CD4-positive, alpha-beta memory T cell (primary cell): ENCODE measurements around the gene RABGEF1. TPM values are rescaled to one million over a fixed set of nuclear protein-coding genes. Genes with fewer than 3 reads are reported as not detected.
"Not testable (repeated sequence)": the region's sequence is repeated elsewhere in the genome, so short reads cannot be mapped to it uniquely, and the experiment has no call there.

ENCODE experiments used
- CTCF ChIA-PET: fragments of 350-600 bp; sonication (Branson Sonifier 250); formaldehyde crosslinking; loops from one replicate; lab custom pipeline; 2021; ENCODE audit warnings: inconsistent platforms; ENCODE audit not compliant: partially characterized antibody; lab: Charles Lee
- POLR2A ChIA-PET: fragments of 350-600 bp; sonication (Branson Sonifier 250); formaldehyde crosslinking; loops from one replicate; lab custom pipeline; 2021; ENCODE audit not compliant: partially characterized antibody; lab: Charles Lee
- DNase-seq, 5 donors: peaks; one replicate each; pipeline versions ENCODE4 v3.0.0 to v3.0.0-alpha.2; 2020 to 2022; ENCODE audit warnings: mixed read lengths in 1 of 5
- H3K27ac ChIP-seq: one replicate; pipeline ENCODE4 v1.7.0; 2013; ENCODE audit warnings: low read depth, low read length
- H3K27me3 ChIP-seq: 2 replicates; pipeline ENCODE4 v1.7.0; 2013; ENCODE audit warnings: mild to moderate bottlenecking, low read length, moderate library complexity; ENCODE audit not compliant: insufficient read depth
- H3K36me3 ChIP-seq: 2 replicates; pipeline ENCODE4 v1.7.0; 2013; ENCODE audit warnings: mild to moderate bottlenecking, low read length, moderate library complexity; ENCODE audit not compliant: insufficient read depth
- H3K4me1 ChIP-seq: 2 replicates; pipeline ENCODE4 v1.7.0; 2013; ENCODE audit warnings: mild to moderate bottlenecking, low read length, moderate library complexity; ENCODE audit not compliant: insufficient read depth
- H3K4me3 ChIP-seq, 2 donors: one replicate each; pipeline ENCODE4 v1.7.0; 2013; ENCODE audit warnings: low read length in 2 of 2, mild to moderate bottlenecking in 1 of 2
- H3K9me3 ChIP-seq, 2 donors: one replicate each; pipeline ENCODE4 v1.7.0; 2013; ENCODE audit warnings: low read length in 2 of 2, control low read depth in 1 of 2; ENCODE audit not compliant: control insufficient read depth in 1 of 2
- H3K27ac Mint-ChIP-seq, 7 donors: one replicate each; pipeline ENCODE4 v1.8.0; 2020 to 2021; ENCODE audit warnings: mixed read lengths in 7 of 7, mild to moderate bottlenecking in 6 of 7, inconsistent platforms in 3 of 7, moderate library complexity in 3 of 7
- H3K27me3 Mint-ChIP-seq, 2 donors: one replicate each; pipeline ENCODE4 v1.8.0; 2020 to 2021; ENCODE audit warnings: mixed read lengths in 2 of 2
- H3K36me3 Mint-ChIP-seq, 2 donors: one replicate each; pipeline ENCODE4 v1.8.0; 2020 to 2021; ENCODE audit warnings: mixed read lengths in 2 of 2, inconsistent platforms in 1 of 2, mild to moderate bottlenecking in 1 of 2
- H3K4me1 Mint-ChIP-seq, 4 donors: one replicate each; pipeline ENCODE4 v1.8.0; 2020 to 2021; ENCODE audit warnings: mixed read lengths in 4 of 4, mild to moderate bottlenecking in 1 of 4
- H3K4me3 Mint-ChIP-seq, 8 donors: one replicate each; pipeline ENCODE4 v1.8.0; 2020 to 2021; ENCODE audit warnings: mixed read lengths in 8 of 8, mild to moderate bottlenecking in 7 of 8, moderate library complexity in 6 of 8, inconsistent platforms in 3 of 8
- H3K9me3 Mint-ChIP-seq, 8 donors: one replicate each; pipeline ENCODE4 v1.8.0; 2020 to 2021; ENCODE audit warnings: mixed read lengths in 8 of 8, mild to moderate bottlenecking in 5 of 8, inconsistent platforms in 3 of 8, moderate library complexity in 1 of 8
- intact Hi-C: fragments of 100-400 bp; cut with micrococcal nuclease; formaldehyde crosslinking; loops from one replicate; pipeline ENCODE4 v1.15.1; 2023
- polyA plus RNA-seq, 2 donors: library from polyadenylated mRNA; unstranded; fragments of 300-500 nt; fragmentation: Illumina TruSeq; gene quantifications; one replicate each; pipeline ENCODE4 v1.2.3, GENCODE V29; 2021
- total RNA-seq, 2 experiments: library from RNA; stranded (reverse); gene quantifications; one replicate each; pipeline ENCODE4 v1.2.3, GENCODE V29; 2021

The RABGEF1 gene
- total and polyA plus RNA-seq, 4 experiments from 2014 or later: 16.2 to 28.6 (median 22.4) TPM

- Mint-ChIP-seq H3K9me3 (no peaks in the 10 kb centered on the region), H3K27ac (peak overlapping the region in 1 of 7 donors; percentile 53), H3K4me1 (peaks cover 2 to 13% (median 6%) of the 10 kb centered on the region in 4 donors), H3K4me3 (no peak overlapping the region), H3K36me3 (peaks cover 57 to 77% of the 10 kb centered on the region in 2 donors), H3K27me3 (no peaks in the 10 kb centered on the region)
- H3K4me1 ChIP-seq: no peaks in the 10 kb centered on the region
- POLR2A ChIA-PET: no interaction called here
- H3K27me3 ChIP-seq: no peaks in the 10 kb centered on the region
- peaks cover 35% of the 10 kb centered on the region for H3K36me3 ChIP-seq
- no peaks in the 10 kb centered on the region for H3K9me3 ChIP-seq
- H3K4me3 ChIP-seq: no peak overlapping the region
- no peak overlapping the region for H3K27ac ChIP-seq
- no peak for DNase-seq
- intact Hi-C loops: no loop called here
- CTCF ChIA-PET: interaction anchor here (0.7 kb wide), 1 partner anchor 212 kb away, joined by 3 read pairs; no protein-coding TSS in a partner anchor
Measured at GRCh38 chr7:66776800-66777442, 36.4 kb downstream of the RABGEF1 start.

- Mint-ChIP-seq H3K9me3 (no peaks in the 10 kb centered on the region), H3K36me3 (peaks cover 57 to 78% of the 10 kb centered on the region in 2 donors), H3K27me3 (no peaks in the 10 kb centered on the region), H3K4me3 (no peak overlapping the region), H3K27ac (peak overlapping the region in 1 of 7 donors; percentile 10), H3K4me1 (peaks cover 2 to 11% (median 5%) of the 10 kb centered on the region in 4 donors)
- intact Hi-C loops: no loop called here
- Histone ChIP-seq H3K27me3 (no peaks in the 10 kb centered on the region), H3K9me3 (no peaks in the 10 kb centered on the region), H3K4me1 (no peaks in the 10 kb centered on the region), H3K4me3 (no peak overlapping the region), H3K36me3 (peaks cover 35% of the 10 kb centered on the region), H3K27ac (no peak overlapping the region)
- no peak for DNase-seq
- ChIA-PET POLR2A (no interaction called here), CTCF (interaction anchor here (1.3 kb wide), 1 partner anchor 221 kb away, joined by 3 read pairs; no protein-coding TSS in a partner anchor)
Measured at GRCh38 chr7:66778201-66778600, 37.7 kb downstream of the RABGEF1 start.

- no peaks in the 10 kb centered on the region for H3K4me1 ChIP-seq
- intact Hi-C loops: no loop called here
- Mint-ChIP-seq H3K4me3 (no peak overlapping the region), H3K9me3 (no peaks in the 10 kb centered on the region), H3K27me3 (no peaks in the 10 kb centered on the region), H3K4me1 (peaks cover 2 to 8% (median 5%) of the 10 kb centered on the region in 4 donors), H3K27ac (peak overlapping the region in 2 of 7 donors; percentile 50 to 77), H3K36me3 (peaks cover 46 to 79% of the 10 kb centered on the region in 2 donors)
- DNase-seq: no peak
- no peaks in the 10 kb centered on the region for H3K27me3 ChIP-seq
- no peak overlapping the region for H3K27ac ChIP-seq
- CTCF ChIA-PET: interaction anchor here (1.3 kb wide), 1 partner anchor 222 kb away, joined by 3 read pairs; no protein-coding TSS in a partner anchor
- no peak overlapping the region for H3K4me3 ChIP-seq
- H3K36me3 ChIP-seq: peaks cover 36% of the 10 kb centered on the region
- POLR2A ChIA-PET: no interaction called here
- no peaks in the 10 kb centered on the region for H3K9me3 ChIP-seq
Measured at GRCh38 chr7:66779669-66780409, 39.3 kb downstream of the RABGEF1 start.

GRCh38 chr7:66781408-66782090 lies 41.0 kb downstream of the RABGEF1 start:
- H3K9me3 ChIP-seq: no peaks in the 10 kb centered on the region
- H3K36me3 ChIP-seq: peaks cover 26% of the 10 kb centered on the region
- Mint-ChIP-seq H3K36me3 (peaks cover 49 to 79% of the 10 kb centered on the region in 2 donors), H3K4me3 (no peak overlapping the region), H3K27ac (peak overlapping the region in 3 of 7 donors; percentile 35 to 55 (median 50)), H3K9me3 (no peaks in the 10 kb centered on the region), H3K27me3 (no peaks in the 10 kb centered on the region), H3K4me1 (peaks cover 2 to 8% (median 5%) of the 10 kb centered on the region in 4 donors)
- no peak for DNase-seq
- no peak overlapping the region for H3K27ac ChIP-seq
- ChIA-PET POLR2A (no interaction called here), CTCF (no interaction called here)
- intact Hi-C loops: no loop called here
- no peaks in the 10 kb centered on the region for H3K4me1 ChIP-seq
- H3K27me3 ChIP-seq: no peaks in the 10 kb centered on the region
- no peak overlapping the region for H3K4me3 ChIP-seq

GRCh38 chr7:66782875-66783274 lies 42.3 kb downstream of the RABGEF1 start:
- CTCF ChIA-PET: interaction anchor here (0.6 kb wide), 1 partner anchor 261 kb away, joined by 4 read pairs; no protein-coding TSS in a partner anchor
- H3K27me3 ChIP-seq, H3K4me3 Mint-ChIP-seq, H3K27ac Mint-ChIP-seq, intact Hi-C loops, POLR2A ChIA-PET, DNase-seq, H3K4me1 Mint-ChIP-seq, H3K4me3 ChIP-seq, H3K9me3 ChIP-seq, H3K9me3 Mint-ChIP-seq, H3K27me3 Mint-ChIP-seq, H3K27ac ChIP-seq, H3K4me1 ChIP-seq: not testable (repeated sequence)
- H3K36me3 ChIP-seq: peaks cover 18% of the 10 kb centered on the region
- H3K36me3 Mint-ChIP-seq: peaks cover 50 to 75% of the 10 kb centered on the region in 2 donors

GRCh38 chr7:66783887-66784595 lies 43.5 kb downstream of the RABGEF1 start:
- H3K4me1 ChIP-seq, DNase-seq, H3K9me3 Mint-ChIP-seq, H3K4me3 Mint-ChIP-seq, H3K9me3 ChIP-seq, CTCF ChIA-PET, H3K27ac ChIP-seq, H3K27me3 ChIP-seq, H3K4me1 Mint-ChIP-seq, H3K27me3 Mint-ChIP-seq, intact Hi-C loops, H3K27ac Mint-ChIP-seq, H3K4me3 ChIP-seq: not testable (repeated sequence)
- POLR2A ChIA-PET: interaction anchor here (0.5 kb wide), 1 partner anchor 270 kb away, joined by 3 read pairs; no protein-coding TSS in a partner anchor
- H3K36me3 Mint-ChIP-seq: peaks cover 44 to 69% of the 10 kb centered on the region in 2 donors
- H3K36me3 ChIP-seq: peaks cover 14% of the 10 kb centered on the region
